GM12801 (cell line): ENCODE data around the gene HUNK.

Experiments
- TF ChIP-seq, protein P1 (sequence below): IDR thresholded peaks from one replicate; pipeline ENCODE4 v1.5.1; 2011; ENCODE audit warnings: control low read depth; ENCODE audit not compliant: insufficient read length; ENCODE audit errors: extremely low read depth

Gene HUNK

GRCh38 chr21:31893851-31894415 is 21.1 kb downstream of the HUNK start:
- TF ChIP-seq, protein P1, sequence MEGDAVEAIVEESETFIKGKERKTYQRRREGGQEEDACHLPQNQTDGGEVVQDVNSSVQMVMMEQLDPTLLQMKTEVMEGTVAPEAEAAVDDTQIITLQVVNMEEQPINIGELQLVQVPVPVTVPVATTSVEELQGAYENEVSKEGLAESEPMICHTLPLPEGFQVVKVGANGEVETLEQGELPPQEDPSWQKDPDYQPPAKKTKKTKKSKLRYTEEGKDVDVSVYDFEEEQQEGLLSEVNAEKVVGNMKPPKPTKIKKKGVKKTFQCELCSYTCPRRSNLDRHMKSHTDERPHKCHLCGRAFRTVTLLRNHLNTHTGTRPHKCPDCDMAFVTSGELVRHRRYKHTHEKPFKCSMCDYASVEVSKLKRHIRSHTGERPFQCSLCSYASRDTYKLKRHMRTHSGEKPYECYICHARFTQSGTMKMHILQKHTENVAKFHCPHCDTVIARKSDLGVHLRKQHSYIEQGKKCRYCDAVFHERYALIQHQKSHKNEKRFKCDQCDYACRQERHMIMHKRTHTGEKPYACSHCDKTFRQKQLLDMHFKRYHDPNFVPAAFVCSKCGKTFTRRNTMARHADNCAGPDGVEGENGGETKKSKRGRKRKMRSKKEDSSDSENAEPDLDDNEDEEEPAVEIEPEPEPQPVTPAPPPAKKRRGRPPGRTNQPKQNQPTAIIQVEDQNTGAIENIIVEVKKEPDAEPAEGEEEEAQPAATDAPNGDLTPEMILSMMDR = no peak

DNA sequence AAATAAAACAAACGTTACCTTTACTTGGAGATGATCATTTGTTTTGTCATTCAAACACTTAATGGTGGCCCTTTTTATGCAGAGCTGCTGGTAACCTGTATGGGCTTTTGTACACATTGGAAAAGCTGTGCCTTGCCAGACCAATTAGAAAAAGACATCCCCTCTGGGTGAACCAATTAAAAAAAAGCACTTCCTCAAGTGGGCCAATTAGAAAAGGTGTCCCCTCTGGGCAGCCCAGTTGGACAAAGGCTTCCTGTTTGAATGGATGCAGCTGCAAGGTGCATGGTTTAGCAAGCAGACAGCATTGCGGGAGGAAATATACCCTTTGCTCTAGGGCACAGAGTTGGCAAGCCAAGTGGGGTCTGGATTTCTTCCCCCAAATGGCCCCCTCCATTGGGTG is 21.6 kb downstream of the HUNK start:
- TF ChIP-seq, protein P1 = no peak

- TF ChIP-seq, protein P1 = no peak
Observed at GRCh38 chr21:31895077-31895835, 22.4 kb downstream of the HUNK start.

- TF ChIP-seq, protein P1 = no peak
Observed at GRCh38 chr21:31896019-31896418, 23.2 kb downstream of the HUNK start.

GRCh38 chr21:31897311-31897710 is 24.5 kb downstream of the HUNK start:
- TF ChIP-seq, protein P1 = no peak

DNA sequence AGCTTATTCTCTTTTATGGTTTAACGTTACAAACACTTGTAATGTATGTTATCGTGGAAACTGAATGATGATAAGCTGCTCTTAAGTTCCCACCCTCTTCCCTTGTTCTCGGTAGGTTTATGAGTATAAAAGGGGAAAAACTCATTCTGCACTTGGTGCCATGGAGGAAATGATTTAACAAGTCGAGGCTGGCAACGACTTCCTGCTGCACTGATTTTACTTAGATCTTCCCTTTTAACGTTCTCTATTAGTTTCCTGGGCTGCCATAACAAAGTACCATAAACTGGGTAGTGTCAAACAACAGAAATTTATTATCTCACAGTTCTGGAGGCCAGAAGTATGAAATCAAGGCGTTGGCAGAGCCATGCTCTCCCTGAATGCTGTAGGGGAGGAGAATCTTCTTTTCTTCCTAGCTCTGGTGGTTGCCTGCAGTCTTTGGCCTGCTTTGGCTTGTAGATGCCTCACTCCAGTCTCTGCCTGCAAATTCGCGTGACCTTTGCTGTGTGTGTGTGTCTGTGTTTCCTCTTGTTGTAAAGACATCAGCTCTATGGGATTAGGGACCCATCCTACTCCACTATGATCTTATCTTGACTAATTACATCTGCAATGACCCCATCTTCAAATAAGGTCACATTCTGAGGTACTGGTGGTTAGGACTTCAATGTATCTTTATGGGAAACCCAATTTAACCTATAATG is 26.3 kb downstream of the HUNK start:
- TF ChIP-seq, protein P1 = no peak

DNA sequence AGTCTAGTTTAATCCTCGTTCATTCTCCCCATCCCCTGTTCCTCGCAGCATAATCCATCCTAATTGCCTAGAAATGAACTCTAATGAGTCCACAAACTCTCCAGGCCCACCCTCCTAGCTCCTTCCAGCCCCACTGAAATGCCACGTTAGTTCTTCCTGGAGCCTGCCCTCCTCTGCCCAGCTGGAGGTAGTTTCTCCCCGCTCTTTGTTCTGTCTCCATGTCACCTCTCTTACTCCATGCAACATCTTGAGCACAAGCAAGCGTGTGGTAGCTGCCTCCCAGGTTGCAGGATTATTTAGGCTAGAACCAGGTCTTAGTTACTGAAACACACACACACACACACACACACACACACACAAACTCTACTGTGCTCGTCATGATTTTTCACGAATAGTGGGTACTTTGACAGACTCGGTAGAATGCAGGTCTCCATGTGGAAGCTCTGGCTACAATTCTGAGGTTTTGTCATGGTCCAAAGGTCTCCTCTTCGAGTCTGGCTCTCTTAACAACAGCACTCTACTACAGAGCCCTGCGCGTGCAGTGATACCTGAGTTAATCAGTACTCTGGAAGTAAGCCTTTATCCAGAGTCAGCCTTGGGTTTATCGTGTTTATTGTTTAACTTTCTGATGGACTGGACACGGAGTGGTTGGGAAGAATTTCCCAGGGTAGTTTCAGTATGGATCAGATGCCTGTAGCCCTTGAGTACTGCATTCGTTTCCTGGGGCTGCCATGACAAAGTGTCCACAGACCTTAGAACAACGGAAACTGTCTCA is 27.5 kb downstream of the HUNK start:
- TF ChIP-seq, protein P1 = no peak
